AG09319 (cell line): ENCODE data around the gene TMEM61.

Source experiments
- DNase-seq: peaks from one replicate; pipeline ENCODE4 v3.0.0-alpha.2; 2010; ENCODE audit warnings: low read depth; ENCODE audit errors: extremely low read depth
- TF ChIP-seq, protein P1 (sequence below): IDR thresholded peaks from 2 replicates; pipeline ENCODE4 v1.5.1; 2011; ENCODE audit warnings: low read depth, mild to moderate bottlenecking, inconsistent platforms, low read length, moderate library complexity

Gene TMEM61

DNA sequence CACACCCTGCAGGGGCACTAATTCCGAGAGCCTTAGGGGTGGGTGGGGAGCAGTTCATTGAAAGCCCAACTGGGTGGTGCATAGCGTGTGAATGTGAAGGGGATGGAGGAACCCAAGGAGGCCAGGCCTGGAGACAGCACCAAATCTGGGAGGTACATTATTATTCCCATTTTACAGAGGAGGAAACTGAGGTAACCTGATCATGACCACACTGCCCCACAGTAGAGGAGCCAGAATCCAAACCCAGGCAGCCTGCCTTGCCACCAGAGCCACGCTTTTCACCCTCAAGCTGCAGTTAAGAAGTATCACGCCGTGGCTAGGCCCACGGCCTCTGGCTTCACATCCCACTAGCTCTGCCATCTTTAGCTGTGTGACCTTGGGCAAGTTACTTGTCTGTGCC, 17.7 kb downstream of the TMEM61 start:
- TF ChIP-seq, protein P1, sequence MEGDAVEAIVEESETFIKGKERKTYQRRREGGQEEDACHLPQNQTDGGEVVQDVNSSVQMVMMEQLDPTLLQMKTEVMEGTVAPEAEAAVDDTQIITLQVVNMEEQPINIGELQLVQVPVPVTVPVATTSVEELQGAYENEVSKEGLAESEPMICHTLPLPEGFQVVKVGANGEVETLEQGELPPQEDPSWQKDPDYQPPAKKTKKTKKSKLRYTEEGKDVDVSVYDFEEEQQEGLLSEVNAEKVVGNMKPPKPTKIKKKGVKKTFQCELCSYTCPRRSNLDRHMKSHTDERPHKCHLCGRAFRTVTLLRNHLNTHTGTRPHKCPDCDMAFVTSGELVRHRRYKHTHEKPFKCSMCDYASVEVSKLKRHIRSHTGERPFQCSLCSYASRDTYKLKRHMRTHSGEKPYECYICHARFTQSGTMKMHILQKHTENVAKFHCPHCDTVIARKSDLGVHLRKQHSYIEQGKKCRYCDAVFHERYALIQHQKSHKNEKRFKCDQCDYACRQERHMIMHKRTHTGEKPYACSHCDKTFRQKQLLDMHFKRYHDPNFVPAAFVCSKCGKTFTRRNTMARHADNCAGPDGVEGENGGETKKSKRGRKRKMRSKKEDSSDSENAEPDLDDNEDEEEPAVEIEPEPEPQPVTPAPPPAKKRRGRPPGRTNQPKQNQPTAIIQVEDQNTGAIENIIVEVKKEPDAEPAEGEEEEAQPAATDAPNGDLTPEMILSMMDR = no peak

DNA sequence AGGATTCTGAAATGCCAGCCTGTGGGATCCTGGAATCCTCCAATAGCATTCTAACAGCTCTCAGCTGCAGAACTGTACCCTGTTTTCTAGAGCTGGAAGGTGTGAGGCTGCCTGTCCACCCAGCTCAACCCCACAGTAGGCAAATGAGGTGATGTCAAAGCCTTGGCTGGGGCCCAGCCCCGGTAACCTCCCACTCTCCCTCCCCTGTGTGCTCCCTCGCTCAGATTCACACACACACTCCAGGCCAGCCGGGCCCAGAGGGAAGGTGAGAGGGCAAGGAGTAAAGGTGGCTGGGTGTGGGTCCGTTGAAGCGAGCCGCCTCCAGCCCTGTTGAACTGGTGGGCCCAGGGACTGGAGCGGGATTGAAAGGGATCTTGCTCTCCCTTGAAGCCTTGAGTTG, 18.2 kb downstream of the TMEM61 start, which contains the start of gene BSND:
Gene BSND (plus strand): TSS at position 257 of the 400 bp plus-strand sequence. CDS start 254 bp downstream, outside the sequence.
- TF ChIP-seq, protein P1 = no peak
- no peak for DNase-seq

More for the DNA sequence above, 17.7 kb downstream of the TMEM61 start:
- DNase-seq = no peak

GRCh38 chr1:55000110-55001085, 20.0 kb downstream of the TMEM61 start:
- no peak for DNase-seq
- TF ChIP-seq, protein P1 = no peak

DNA sequence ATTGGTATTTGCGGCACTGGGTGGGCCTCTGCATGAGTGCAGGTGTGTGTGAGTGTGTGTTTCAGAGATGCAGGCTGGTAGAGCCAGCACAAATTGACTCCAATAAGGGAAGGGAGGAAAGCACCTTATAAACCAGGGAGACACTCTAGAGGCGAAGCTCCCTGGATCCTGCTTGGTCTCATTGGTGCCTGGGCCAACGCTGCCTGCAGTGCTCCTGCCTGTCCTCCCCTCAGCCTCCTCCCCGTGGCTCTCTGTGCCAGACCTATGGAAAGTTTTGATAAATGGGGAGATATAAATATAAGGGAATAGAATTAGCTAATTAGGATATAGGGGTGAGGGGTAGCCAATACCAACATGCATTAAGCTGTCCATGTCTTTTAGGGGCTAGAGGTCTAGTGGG, 20.9 kb downstream of the TMEM61 start:
- TF ChIP-seq, protein P1 = no peak
- no peak for DNase-seq

GRCh38 chr1:55002686-55003085, 22.3 kb downstream of the TMEM61 start:
- TF ChIP-seq, protein P1 = no peak
- DNase-seq = no peak

DNA sequence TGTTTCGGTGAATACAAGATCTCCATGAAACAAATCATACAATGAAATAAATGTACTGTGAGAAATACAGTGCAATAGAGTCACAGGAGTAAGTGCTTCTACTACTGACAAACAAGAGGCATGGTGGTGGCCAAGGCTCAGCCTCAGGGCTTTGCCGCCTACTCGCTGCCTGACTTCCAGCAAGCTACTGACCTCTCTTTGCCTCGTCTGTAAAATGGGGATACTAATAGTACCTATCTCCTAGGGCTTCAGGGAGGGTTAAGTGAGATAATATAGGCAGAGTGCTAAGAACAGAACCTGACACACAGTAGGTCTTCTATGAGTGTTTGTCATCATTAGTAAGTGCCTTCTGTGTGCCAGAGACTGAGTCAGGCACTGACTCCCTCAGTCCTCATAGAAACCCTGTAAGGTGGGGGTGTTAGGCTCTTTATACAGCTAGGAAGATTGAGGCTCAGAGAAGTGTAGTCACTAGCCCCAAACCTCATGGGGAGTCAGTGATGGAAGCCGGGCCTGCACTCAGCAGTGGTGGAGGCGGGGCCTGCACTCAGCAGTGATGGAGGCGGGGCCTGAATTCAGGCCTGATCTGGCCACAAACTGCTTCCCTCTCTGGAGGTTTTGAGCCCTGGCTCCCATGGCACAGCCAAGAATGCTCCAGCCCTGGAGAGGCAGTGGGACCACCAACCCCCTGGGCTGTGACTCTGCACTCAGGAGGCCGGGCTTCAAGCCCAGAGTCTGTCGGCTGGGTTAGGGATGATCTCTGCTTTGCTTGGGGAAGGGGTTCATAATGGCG, 25.1 kb downstream of the TMEM61 start:
- DNase-seq = no peak
- TF ChIP-seq, protein P1 = no peak
